ENCODE results near the gene SERP2.

Gene SERP2

GRCh38 chr13:44436589-44437337 lies 63.1 kb downstream of the SERP2 start (continued):
- TF ChIP-seq ZNF366 (tag by site-specific recombination; conservative IDR thresholded peaks at IDR 0.05) (no peak), ZNF521 (tag by site-specific recombination; IDR thresholded peaks at IDR 0.05) (no peak), ZNF248 (tag by site-specific recombination; IDR thresholded peaks at IDR 0.05) (no peak), ZNF19 (tag by site-specific recombination; IDR thresholded peaks at IDR 0.05; ENCODE audit: low read depth) (no peak), ZNF426 (tag by site-specific recombination; IDR thresholded peaks at IDR 0.05) (no peak), ZNF274 (IDR thresholded peaks at IDR 0.05; ENCODE audit: low read length) (no peak), ZNF274 (tag by site-specific recombination; IDR thresholded peaks at IDR 0.05; ENCODE audit: borderline replicate concordance) (no peak), ZNF10 (tag by site-specific recombination; IDR thresholded peaks at IDR 0.05) (no peak), BCL11B (tag by site-specific recombination; IDR thresholded peaks at IDR 0.05; ENCODE audit: low read depth) (no peak), ZNF776 (tag by site-specific recombination; IDR thresholded peaks at IDR 0.05; ENCODE audit: borderline replicate concordance) (no peak), ZNF23 (tag by site-specific recombination; IDR thresholded peaks at IDR 0.05; ENCODE audit: borderline replicate concordance) (no peak), ZNF707 (tag by site-specific recombination; IDR thresholded peaks at IDR 0.05) (no peak), ZNF48 (tag by site-specific recombination; IDR thresholded peaks at IDR 0.05) (no peak), ZNF37A (tag by site-specific recombination; IDR thresholded peaks at IDR 0.05) (no peak), KLF16 (tag by site-specific recombination; IDR thresholded peaks at IDR 0.05) (no peak), ZNF514 (tag by site-specific recombination; IDR thresholded peaks at IDR 0.05) (no peak), ZNF768 (tag by site-specific recombination; IDR thresholded peaks at IDR 0.05) (no peak), SCRT2 (tag by site-specific recombination; IDR thresholded peaks at IDR 0.05) (no peak), EGR2 (tag by site-specific recombination; IDR thresholded peaks at IDR 0.05; ENCODE audit: low read depth) (peak; percentile 29; the same call in 1 of the 2 replicates), ZNF501 (tag by site-specific recombination; IDR thresholded peaks at IDR 0.05) (no peak), WT1 (tag by site-specific recombination; IDR thresholded peaks at IDR 0.05) (no peak), ZBTB17 (tag by site-specific recombination; IDR thresholded peaks at IDR 0.05) (no peak; the same call in 1 of the 2 replicates)
- TF ChIP-seq, protein P1, sequence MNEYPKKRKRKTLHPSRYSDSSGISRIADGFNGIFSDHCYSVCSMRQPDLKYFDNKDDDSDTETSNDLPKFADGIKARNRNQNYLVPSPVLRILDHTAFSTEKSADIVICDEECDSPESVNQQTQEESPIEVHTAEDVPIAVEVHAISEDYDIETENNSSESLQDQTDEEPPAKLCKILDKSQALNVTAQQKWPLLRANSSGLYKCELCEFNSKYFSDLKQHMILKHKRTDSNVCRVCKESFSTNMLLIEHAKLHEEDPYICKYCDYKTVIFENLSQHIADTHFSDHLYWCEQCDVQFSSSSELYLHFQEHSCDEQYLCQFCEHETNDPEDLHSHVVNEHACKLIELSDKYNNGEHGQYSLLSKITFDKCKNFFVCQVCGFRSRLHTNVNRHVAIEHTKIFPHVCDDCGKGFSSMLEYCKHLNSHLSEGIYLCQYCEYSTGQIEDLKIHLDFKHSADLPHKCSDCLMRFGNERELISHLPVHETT (tag by site-specific recombination; IDR thresholded peaks at IDR 0.05), result 0 out of 2 replicates have a peak, but pooled peaks have one; percentile 38
- TF ChIP-seq, protein P2, sequence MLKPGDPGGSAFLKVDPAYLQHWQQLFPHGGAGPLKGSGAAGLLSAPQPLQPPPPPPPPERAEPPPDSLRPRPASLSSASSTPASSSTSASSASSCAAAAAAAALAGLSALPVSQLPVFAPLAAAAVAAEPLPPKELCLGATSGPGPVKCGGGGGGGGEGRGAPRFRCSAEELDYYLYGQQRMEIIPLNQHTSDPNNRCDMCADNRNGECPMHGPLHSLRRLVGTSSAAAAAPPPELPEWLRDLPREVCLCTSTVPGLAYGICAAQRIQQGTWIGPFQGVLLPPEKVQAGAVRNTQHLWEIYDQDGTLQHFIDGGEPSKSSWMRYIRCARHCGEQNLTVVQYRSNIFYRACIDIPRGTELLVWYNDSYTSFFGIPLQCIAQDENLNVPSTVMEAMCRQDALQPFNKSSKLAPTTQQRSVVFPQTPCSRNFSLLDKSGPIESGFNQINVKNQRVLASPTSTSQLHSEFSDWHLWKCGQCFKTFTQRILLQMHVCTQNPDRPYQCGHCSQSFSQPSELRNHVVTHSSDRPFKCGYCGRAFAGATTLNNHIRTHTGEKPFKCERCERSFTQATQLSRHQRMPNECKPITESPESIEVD (tag by site-specific recombination; IDR thresholded peaks at IDR 0.05), result no peak; the same call in 1 of the 2 replicates
- TF ChIP-seq, protein P3, sequence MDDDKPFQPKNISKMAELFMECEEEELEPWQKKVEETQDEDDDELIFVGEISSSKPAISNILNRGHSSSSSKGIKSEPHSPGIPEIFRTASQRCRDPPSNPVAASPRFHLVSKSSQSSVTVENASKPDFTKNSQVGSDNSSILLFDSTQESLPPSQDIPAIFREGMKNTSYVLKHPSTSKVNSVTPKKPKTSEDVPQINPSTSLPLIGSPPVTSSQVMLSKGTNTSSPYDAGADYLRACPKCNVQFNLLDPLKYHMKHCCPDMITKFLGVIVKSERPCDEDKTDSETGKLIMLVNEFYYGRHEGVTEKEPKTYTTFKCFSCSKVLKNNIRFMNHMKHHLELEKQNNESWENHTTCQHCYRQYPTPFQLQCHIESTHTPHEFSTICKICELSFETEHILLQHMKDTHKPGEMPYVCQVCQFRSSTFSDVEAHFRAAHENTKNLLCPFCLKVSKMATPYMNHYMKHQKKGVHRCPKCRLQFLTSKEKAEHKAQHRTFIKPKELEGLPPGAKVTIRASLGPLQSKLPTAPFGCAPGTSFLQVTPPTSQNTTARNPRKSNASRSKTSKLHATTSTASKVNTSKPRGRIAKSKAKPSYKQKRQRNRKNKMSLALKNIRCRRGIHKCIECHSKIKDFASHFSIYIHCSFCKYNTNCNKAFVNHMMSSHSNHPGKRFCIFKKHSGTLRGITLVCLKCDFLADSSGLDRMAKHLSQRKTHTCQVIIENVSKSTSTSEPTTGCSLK (tag by site-specific recombination; IDR thresholded peaks at IDR 0.05), result no peak
- TF ChIP-seq, protein P4, sequence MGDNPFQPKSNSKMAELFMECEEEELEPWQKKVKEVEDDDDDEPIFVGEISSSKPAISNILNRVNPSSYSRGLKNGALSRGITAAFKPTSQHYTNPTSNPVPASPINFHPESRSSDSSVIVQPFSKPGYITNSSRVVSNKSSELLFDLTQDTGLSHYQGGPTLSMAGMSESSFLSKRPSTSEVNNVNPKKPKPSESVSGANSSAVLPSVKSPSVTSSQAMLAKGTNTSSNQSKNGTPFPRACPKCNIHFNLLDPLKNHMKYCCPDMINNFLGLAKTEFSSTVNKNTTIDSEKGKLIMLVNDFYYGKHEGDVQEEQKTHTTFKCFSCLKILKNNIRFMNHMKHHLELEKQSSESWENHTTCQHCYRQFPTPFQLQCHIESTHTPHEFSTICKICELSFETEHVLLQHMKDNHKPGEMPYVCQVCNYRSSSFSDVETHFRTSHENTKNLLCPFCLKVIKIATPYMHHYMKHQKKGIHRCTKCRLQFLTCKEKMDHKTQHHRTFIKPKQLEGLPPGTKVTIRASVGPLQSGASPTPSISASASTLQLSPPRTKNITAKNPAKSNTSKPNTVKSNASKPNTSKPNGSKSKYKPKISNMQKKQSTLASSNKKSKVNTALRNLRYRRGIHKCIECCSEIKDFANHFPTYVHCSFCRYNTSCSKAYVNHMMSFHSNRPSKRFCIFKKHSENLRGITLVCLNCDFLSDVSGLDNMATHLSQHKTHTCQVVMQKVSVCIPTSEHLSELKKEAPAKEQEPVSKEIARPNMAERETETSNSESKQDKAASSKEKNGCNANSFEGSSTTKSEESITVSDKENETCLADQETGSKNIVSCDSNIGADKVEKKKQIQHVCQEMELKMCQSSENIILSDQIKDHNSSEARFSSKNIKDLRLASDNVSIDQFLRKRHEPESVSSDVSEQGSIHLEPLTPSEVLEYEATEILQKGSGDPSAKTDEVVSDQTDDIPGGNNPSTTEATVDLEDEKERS (tag by site-specific recombination; IDR thresholded peaks at IDR 0.05), result no peak
- TF ChIP-seq, protein P5, sequence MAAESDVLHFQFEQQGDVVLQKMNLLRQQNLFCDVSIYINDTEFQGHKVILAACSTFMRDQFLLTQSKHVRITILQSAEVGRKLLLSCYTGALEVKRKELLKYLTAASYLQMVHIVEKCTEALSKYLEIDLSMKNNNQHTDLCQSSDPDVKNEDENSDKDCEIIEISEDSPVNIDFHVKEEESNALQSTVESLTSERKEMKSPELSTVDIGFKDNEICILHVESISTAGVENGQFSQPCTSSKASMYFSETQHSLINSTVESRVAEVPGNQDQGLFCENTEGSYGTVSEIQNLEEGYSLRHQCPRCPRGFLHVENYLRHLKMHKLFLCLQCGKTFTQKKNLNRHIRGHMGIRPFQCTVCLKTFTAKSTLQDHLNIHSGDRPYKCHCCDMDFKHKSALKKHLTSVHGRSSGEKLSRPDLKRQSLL (tag by site-specific recombination; IDR thresholded peaks at IDR 0.05), result peak; percentile 76; the same call in 1 of the 2 replicates
- TF ChIP-seq, protein P6, sequence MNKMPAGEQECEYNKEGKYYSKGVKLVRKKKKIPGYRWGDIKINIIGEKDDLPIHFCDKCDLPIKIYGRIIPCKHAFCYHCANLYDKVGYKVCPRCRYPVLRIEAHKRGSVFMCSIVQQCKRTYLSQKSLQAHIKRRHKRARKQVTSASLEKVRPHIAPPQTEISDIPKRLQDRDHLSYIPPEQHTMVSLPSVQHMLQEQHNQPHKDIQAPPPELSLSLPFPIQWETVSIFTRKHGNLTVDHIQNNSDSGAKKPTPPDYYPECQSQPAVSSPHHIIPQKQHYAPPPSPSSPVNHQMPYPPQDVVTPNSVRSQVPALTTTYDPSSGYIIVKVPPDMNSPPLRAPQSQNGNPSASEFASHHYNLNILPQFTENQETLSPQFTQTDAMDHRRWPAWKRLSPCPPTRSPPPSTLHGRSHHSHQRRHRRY (tag by site-specific recombination; IDR thresholded peaks at IDR 0.05), result no peak

Data from HEK293 (cell line).